Liver (tissue), 9 donors: ENCODE results near the gene SLC25A21. TPM values are rescaled to one million over a fixed set of nuclear protein-coding genes. Genes with fewer than 3 reads are reported as not detected.
"Not testable (repeated sequence)": the region's sequence is repeated elsewhere in the genome, so short reads cannot be mapped to it uniquely, and the experiment has no call there.

ENCODE experiments used
- DNase-seq: peaks from one replicate; pipeline ENCODE4 v3.0.0-alpha.2; 2017; ENCODE audit warnings: low spot score
- H3K27ac ChIP-seq, 2 donors: one replicate each; pipeline ENCODE4 v1.7.0; 2013; ENCODE audit warnings: inconsistent platforms in 2 of 2, low read length in 2 of 2, control low read depth in 1 of 2, low read depth in 1 of 2, mild to moderate bottlenecking in 1 of 2
- H3K27me3 ChIP-seq, 4 donors: one replicate each; pipeline versions ENCODE4 v1.6.1 to v1.7.0; 2013; ENCODE audit warnings: low read length in 3 of 4, inconsistent platforms in 1 of 4, mild to moderate bottlenecking in 1 of 4, moderate library complexity in 1 of 4; ENCODE audit not compliant: control insufficient read depth in 4 of 4, insufficient read depth in 4 of 4
- H3K36me3 ChIP-seq, 4 donors: one replicate each; pipeline versions ENCODE4 v1.6.1 to v1.7.0; 2013; ENCODE audit warnings: low read length in 3 of 4, mild to moderate bottlenecking in 3 of 4, low read depth in 1 of 4, moderate library complexity in 1 of 4; ENCODE audit not compliant: control insufficient read depth in 4 of 4, insufficient read depth in 3 of 4
- H3K4me1 ChIP-seq, 4 donors: one replicate each; pipeline versions ENCODE4 v1.6.1 to v1.7.0; 2013; ENCODE audit warnings: low read length in 3 of 4, mild to moderate bottlenecking in 3 of 4, moderate library complexity in 1 of 4; ENCODE audit not compliant: control insufficient read depth in 4 of 4, insufficient read depth in 4 of 4
- H3K4me3 ChIP-seq, 3 donors: one replicate each; pipeline versions ENCODE4 v1.6.1 to v1.7.0; 2013; ENCODE audit warnings: low read length in 3 of 3, control low read depth in 1 of 3, low read depth in 1 of 3, mild to moderate bottlenecking in 1 of 3
- H3K9ac ChIP-seq, 2 donors: one replicate each; pipeline ENCODE4 v1.7.0; 2013; ENCODE audit warnings: low read length in 2 of 2, mild to moderate bottlenecking in 2 of 2, moderate library complexity in 2 of 2, control low read depth in 1 of 2, low read depth in 1 of 2
- H3K9me3 ChIP-seq, 4 donors: one replicate each; pipeline versions ENCODE4 v1.6.1 to v1.7.0; 2013; ENCODE audit warnings: low read length in 3 of 4; ENCODE audit not compliant: control insufficient read depth in 4 of 4
- ATF3 ChIP-seq: IDR thresholded peaks from 2 replicates; pipeline ENCODE4 v1.6.1; 2016; ENCODE audit warnings: antibody characterized with exemption
- CTCF ChIP-seq: fragments of 150-350 bp; IDR thresholded peaks from 2 replicates; pipeline ENCODE4 v1.5.1; 2017; ENCODE audit warnings: improper control_type of control experiment, low read depth, low read length; ENCODE audit not compliant: missing input control
- EGR1 ChIP-seq, 2 donors: IDR thresholded peaks; 2 replicates each; pipeline ENCODE4 v1.6.1; 2016 to 2018; ENCODE audit warnings: antibody characterized with exemption in 2 of 2, low read depth in 2 of 2
- FOXA1 ChIP-seq: IDR thresholded peaks from 2 replicates; pipeline ENCODE4 v1.6.1; 2016; ENCODE audit warnings: antibody characterized with exemption
- FOXA2 ChIP-seq: IDR thresholded peaks from 2 replicates; pipeline ENCODE4 v1.6.1; 2016; ENCODE audit warnings: antibody characterized with exemption
- GABPA ChIP-seq, 2 donors: IDR thresholded peaks in 1 of 2; conservative IDR thresholded peaks in 1 of 2; 2 replicates each; pipeline ENCODE4 v1.6.1; 2016; ENCODE audit warnings: antibody characterized with exemption in 2 of 2, mild to moderate bottlenecking in 1 of 2, moderate library complexity in 1 of 2
- HNF4G ChIP-seq: IDR thresholded peaks from 2 replicates; pipeline ENCODE4 v1.6.1; 2016; ENCODE audit warnings: antibody characterized with exemption
- JUND ChIP-seq, 2 donors: IDR thresholded peaks; 2 replicates each; pipeline ENCODE4 v1.6.1; 2016; ENCODE audit warnings: antibody characterized with exemption in 2 of 2
- MAX ChIP-seq: IDR thresholded peaks from 2 replicates; pipeline ENCODE4 v1.6.1; 2016; ENCODE audit warnings: antibody characterized with exemption
- NR2F2 ChIP-seq: IDR thresholded peaks from 2 replicates; pipeline ENCODE4 v1.6.1; 2016; ENCODE audit warnings: antibody characterized with exemption
- RXRA ChIP-seq, 2 donors: IDR thresholded peaks; 2 replicates each; pipeline ENCODE4 v1.6.1; 2017 to 2018; ENCODE audit warnings: antibody characterized with exemption in 2 of 2, mild to moderate bottlenecking in 1 of 2
- SP1 ChIP-seq: IDR thresholded peaks from 2 replicates; pipeline ENCODE4 v1.6.1; 2018; ENCODE audit warnings: antibody characterized with exemption, mild to moderate bottlenecking
- TAF1 ChIP-seq: conservative IDR thresholded peaks from 2 replicates; pipeline ENCODE4 v1.6.1; 2016; ENCODE audit warnings: antibody characterized with exemption, mild to moderate bottlenecking
- YY1 ChIP-seq: IDR thresholded peaks from 2 replicates; pipeline ENCODE4 v1.6.1; 2016; ENCODE audit warnings: antibody characterized with exemption, mild to moderate bottlenecking
- WGBS: extraction: QIAGEN DNeasy Blood & Tissue Kit; methylation state at CpG from one replicate; pipeline ENCODE4 v1.1.7; 2013; 5-methylcytosine and 5-hydroxymethylcytosine counted together
- polyA plus RNA-seq, 2 donors: library from polyadenylated mRNA; stranded (reverse) in 1 of 2; unstranded in 1 of 2; fragments of 200-250 nt in 1 of 2; fragments of >200 nt in 1 of 2; fragmentation: Nextera tagmentation in 1 of 2; extraction: Ambion mirVana in 1 of 2; gene quantifications; one replicate each; pipeline versions ENCODE4 v1.2.1 to v1.2.3, GENCODE V29; 2013 to 2015
- total RNA-seq, 2 donors: library from RNA; depleted of rRNA; stranded (reverse); fragments of >200 nt; gene quantifications; one replicate each; pipeline ENCODE4 v1.2.3, GENCODE V29; 2014
- TF ChIP-seq, protein P1 (sequence below): IDR thresholded peaks from 2 replicates; pipeline ENCODE4 v1.6.1; 2016; ENCODE audit warnings: antibody characterized with exemption, mild to moderate bottlenecking
- TF ChIP-seq, protein P2 (sequence below): IDR thresholded peaks from 2 replicates; pipeline ENCODE4 v1.6.1; 2016; ENCODE audit warnings: antibody characterized with exemption
- donor health status: healthy.
- donor health status: healthy.
- donor health status: healthy.
- donor health status: healthy.
- donor health status: healthy.

SLC25A21 gene
- total and polyA plus RNA-seq, 4 donors, result 0.13 to 24.3 (median 0.23) TPM

DNA sequence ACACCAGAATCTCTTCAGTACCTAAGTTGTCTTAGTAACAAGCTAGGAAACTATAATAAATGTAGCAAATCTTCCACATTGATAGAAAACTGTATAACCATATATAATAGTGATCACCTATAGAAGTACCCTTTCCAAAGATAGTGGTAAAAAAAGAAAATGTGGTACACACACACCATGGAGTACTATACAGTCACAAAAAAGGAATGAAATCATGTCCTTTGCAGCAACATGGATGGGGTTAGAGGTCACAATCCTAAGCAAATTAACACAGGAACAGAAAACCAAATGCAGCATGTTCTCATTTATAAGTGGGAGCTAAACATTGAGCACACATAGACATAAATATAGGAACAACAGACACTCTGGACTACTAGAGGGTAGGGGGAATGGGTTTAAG, 90.5 kb downstream of the SLC25A21 start (continued):
- TF ChIP-seq, protein P1, sequence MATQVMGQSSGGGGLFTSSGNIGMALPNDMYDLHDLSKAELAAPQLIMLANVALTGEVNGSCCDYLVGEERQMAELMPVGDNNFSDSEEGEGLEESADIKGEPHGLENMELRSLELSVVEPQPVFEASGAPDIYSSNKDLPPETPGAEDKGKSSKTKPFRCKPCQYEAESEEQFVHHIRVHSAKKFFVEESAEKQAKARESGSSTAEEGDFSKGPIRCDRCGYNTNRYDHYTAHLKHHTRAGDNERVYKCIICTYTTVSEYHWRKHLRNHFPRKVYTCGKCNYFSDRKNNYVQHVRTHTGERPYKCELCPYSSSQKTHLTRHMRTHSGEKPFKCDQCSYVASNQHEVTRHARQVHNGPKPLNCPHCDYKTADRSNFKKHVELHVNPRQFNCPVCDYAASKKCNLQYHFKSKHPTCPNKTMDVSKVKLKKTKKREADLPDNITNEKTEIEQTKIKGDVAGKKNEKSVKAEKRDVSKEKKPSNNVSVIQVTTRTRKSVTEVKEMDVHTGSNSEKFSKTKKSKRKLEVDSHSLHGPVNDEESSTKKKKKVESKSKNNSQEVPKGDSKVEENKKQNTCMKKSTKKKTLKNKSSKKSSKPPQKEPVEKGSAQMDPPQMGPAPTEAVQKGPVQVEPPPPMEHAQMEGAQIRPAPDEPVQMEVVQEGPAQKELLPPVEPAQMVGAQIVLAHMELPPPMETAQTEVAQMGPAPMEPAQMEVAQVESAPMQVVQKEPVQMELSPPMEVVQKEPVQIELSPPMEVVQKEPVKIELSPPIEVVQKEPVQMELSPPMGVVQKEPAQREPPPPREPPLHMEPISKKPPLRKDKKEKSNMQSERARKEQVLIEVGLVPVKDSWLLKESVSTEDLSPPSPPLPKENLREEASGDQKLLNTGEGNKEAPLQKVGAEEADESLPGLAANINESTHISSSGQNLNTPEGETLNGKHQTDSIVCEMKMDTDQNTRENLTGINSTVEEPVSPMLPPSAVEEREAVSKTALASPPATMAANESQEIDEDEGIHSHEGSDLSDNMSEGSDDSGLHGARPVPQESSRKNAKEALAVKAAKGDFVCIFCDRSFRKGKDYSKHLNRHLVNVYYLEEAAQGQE, result no peak
- no peak for TF ChIP-seq RXRA (IDR thresholded peaks at IDR 0.05)
- no peak for TF ChIP-seq CTCF

DNA sequence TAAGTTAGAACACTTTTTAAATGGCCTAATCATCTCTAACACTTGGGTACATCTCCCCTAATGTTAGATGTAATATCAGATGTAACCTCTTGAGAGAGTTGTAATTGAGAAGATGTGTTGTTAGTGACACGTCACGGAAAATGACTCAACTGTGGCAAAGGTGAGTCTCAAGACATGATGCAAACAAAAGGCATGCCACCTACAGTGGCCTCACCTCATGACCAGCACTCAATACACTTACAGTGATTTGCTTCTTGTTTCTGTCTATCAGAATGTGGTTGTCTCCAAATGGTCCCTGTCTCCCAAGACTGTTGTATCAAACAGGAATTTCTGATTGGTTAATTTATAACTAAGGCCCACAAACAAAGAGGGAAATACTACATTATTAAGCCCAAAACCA, 91.2 kb downstream of the SLC25A21 start:
- Histone ChIP-seq H3K9ac (no peak overlapping the region), H3K27me3 (no peaks in the 10 kb centered on the region), H3K4me3 (no peak overlapping the region), H3K36me3 (no peaks in the 10 kb centered on the region), H3K4me1 (no peaks in the 10 kb centered on the region), H3K27ac (no peak overlapping the region), H3K9me3 (no peaks in the 10 kb centered on the region)
- no peak for DNase-seq
- WGBS, result 93% methylated on average over 2 of the region's 2 CpGs
- TF ChIP-seq, protein P2, sequence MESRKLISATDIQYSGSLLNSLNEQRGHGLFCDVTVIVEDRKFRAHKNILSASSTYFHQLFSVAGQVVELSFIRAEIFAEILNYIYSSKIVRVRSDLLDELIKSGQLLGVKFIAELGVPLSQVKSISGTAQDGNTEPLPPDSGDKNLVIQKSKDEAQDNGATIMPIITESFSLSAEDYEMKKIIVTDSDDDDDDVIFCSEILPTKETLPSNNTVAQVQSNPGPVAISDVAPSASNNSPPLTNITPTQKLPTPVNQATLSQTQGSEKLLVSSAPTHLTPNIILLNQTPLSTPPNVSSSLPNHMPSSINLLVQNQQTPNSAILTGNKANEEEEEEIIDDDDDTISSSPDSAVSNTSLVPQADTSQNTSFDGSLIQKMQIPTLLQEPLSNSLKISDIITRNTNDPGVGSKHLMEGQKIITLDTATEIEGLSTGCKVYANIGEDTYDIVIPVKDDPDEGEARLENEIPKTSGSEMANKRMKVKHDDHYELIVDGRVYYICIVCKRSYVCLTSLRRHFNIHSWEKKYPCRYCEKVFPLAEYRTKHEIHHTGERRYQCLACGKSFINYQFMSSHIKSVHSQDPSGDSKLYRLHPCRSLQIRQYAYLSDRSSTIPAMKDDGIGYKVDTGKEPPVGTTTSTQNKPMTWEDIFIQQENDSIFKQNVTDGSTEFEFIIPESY, result no peak
- TF ChIP-seq FOXA2 (no peak), ATF3 (no peak), SP1 (no peak), HNF4G (no peak), GABPA (IDR thresholded peaks at IDR 0.05 in 1 of 2, conservative IDR thresholded peaks at IDR 0.05 in 1 of 2) (no peak), TAF1 (no peak)

- no peak for DNase-seq
- no peaks in the 10 kb centered on the region for H3K36me3 ChIP-seq
- H3K4me1 ChIP-seq, result no peaks in the 10 kb centered on the region
- H3K27ac ChIP-seq, result no peak overlapping the region
- TF ChIP-seq CTCF, result no peak
- TF ChIP-seq TAF1, result no peak
- TF ChIP-seq YY1, result no peak
- no peak for TF ChIP-seq FOXA1
- TF ChIP-seq JUND (IDR thresholded peaks at IDR 0.05), result no peak
- no peak for TF ChIP-seq NR2F2
- TF ChIP-seq ATF3, result no peak
- no peak for TF ChIP-seq MAX
- no peak for TF ChIP-seq SP1
- TF ChIP-seq EGR1 (IDR thresholded peaks at IDR 0.05; ENCODE audit: low read depth in 2 of 2), result no peak
- no peak overlapping the region for H3K4me3 ChIP-seq
- 78% methylated on average over 2 of the region's 2 CpGs for whole genome bisulfite sequencing
- no peaks in the 10 kb centered on the region for H3K9me3 ChIP-seq
- no peaks in the 10 kb centered on the region for H3K27me3 ChIP-seq
- no peak overlapping the region for H3K9ac ChIP-seq
These were observed 94.3 kb downstream of the SLC25A21 start for GRCh38 chr14:37078131-37078530.

GRCh38 chr14:37074320-37074719, 98.1 kb downstream of the SLC25A21 start:
- WGBS, result 82% methylated on average over 4 of the region's 4 CpGs
- H3K4me3 ChIP-seq, H3K9ac ChIP-seq, H3K4me1 ChIP-seq, H3K36me3 ChIP-seq, H3K9me3 ChIP-seq, DNase-seq, H3K27ac ChIP-seq, H3K27me3 ChIP-seq: not testable (repeated sequence)
